GM21825 (cell line): ENCODE data around the gene PMS2.
"Not testable (repeated sequence)": the region's sequence is repeated elsewhere in the genome, so short reads cannot be mapped to it uniquely, and the experiment has no call there.

Experiments
- ATAC-seq: cut with Tn5 transposase; IDR thresholded peaks from one replicate; pipeline ENCODE4 v1.9.1; 2021; ENCODE audit warnings: mild to moderate bottlenecking, moderate library complexity; ENCODE audit not compliant: unreplicated experiment

Gene PMS2, protein sequence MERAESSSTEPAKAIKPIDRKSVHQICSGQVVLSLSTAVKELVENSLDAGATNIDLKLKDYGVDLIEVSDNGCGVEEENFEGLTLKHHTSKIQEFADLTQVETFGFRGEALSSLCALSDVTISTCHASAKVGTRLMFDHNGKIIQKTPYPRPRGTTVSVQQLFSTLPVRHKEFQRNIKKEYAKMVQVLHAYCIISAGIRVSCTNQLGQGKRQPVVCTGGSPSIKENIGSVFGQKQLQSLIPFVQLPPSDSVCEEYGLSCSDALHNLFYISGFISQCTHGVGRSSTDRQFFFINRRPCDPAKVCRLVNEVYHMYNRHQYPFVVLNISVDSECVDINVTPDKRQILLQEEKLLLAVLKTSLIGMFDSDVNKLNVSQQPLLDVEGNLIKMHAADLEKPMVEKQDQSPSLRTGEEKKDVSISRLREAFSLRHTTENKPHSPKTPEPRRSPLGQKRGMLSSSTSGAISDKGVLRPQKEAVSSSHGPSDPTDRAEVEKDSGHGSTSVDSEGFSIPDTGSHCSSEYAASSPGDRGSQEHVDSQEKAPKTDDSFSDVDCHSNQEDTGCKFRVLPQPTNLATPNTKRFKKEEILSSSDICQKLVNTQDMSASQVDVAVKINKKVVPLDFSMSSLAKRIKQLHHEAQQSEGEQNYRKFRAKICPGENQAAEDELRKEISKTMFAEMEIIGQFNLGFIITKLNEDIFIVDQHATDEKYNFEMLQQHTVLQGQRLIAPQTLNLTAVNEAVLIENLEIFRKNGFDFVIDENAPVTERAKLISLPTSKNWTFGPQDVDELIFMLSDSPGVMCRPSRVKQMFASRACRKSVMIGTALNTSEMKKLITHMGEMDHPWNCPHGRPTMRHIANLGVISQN

DNA sequence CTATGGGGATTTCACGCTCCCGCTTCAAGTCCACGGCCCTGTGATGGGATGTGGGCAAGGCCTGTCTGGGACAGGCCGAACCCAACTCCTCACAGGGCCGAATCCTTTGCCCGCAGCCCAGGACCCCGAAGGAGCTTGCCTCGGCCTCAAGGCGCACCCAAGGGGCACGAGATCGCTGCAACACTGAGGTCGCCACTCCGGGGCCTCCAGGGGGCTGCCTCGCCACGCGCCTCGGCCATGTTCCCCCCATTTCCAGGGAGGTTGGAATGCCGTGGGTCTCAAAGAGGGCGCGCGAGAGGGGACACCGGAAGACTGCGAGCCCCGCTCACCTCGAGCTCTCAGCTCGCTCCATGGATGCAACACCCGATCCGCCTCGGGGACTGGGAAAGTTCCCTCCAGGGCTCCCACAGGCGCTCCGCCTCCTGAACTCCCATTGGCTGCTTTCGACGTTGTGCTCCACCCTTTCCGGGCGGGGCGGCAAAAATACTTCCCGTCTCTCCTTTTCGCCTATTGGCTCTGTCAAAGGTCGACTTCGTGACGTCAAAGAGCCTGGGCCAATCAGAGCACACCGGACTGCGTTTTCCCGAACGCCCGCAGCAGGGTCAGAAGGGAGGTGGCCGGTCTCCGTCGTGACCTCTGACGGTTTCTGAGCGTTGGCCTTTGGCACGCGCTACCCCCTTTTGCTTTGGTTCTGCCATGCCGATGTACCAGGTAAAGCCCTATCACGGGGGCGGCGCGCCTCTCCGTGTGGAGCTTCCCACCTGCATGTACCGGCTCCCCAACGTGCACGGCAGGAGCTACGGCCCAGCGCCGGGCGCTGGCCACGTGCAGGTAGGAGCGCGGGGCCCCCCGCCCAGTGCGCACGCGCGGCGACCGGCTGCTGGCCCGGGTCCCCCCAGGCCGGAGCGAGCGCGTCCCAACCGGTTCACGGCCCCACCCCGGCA lies at the start of gene PMS2, which contains the start of gene AIMP2:
TSS of gene PMS2 (minus strand) at position 382 of the 944 bp plus-strand sequence. CDS start at position 352, 30 bp downstream.
TSS of gene AIMP2 (plus strand) at position 605 of the 944 bp plus-strand sequence. CDS start at position 697, 92 bp downstream.
- peak; percentile 90 for ATAC-seq

DNA sequence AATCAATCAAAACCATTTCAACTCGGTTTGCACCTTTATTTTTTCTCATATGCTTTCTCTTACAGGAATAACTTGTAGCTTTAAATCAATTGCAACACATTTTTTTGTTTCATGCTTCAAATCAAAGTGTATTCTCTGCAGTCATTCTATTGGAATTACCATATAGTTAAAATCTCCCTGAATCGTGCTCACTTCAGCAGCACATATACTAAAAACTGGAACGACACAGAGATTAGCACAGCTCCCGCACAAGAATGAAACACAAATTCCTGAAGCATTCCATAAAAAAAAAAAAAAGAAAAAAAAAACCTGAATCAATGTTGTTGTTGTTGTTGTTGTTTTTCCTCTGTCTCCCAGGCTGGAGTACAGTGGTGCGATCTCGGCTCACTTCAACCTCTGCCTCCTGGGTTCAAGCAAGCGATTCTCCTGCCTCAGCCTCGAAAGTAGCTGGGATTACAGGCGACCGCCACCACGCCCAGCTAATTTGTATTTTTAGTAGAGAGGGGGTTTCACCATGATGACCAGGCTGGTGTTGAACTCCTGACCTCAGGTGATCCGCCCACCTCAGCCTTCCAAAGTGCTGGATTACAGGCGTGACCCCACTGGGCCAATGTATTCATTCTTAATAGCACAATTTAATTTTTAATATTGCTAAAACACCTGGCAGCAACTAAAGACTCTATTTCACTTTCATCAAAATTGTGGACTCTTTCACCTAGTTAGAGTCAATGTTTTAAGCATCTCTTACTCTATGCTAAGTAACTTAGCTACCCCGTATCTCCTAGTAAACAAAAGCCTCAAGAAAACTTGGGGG lies 48.7 kb upstream of the PMS2 start:
- ATAC-seq = no peak

DNA sequence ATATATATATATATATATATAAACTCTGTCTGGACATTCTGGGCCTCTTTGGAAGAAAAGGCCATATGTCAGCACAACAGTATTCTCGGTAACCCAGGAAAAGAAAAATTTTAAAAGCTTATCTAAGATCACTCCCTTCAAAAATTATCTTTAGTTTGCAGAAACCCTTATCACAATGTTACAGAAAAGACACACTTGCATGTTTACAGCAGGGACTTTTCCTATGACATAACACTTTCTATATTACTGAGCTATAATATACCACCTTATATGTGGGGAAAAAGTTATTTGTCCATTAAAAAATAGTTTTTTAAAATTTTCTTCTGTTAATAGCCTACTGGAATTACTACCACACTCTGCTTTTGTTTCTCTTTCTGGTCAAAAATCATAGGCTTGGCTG lies 47.8 kb upstream of the PMS2 start:
- no peak for ATAC-seq

DNA sequence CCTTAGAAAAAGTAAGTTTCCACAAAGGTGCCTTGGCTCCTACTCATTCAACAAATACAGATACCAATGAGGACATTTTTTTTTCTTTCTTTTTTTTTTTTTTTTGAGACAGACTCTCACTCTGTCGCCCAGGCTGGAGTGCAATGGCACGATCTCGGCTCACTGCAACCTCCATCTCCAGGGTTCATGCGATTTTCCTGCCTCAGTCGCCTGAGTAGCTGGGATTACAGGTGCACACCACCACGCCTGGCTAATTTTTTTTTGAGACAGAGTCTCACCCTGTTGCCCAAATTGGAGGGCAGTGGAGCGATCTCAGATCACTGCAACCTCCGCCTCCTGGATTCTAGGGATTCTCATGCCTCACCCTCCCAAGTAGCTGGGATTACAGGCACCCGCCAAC lies 42.3 kb upstream of the PMS2 start:
- ATAC-seq = not testable (repeated sequence)

DNA sequence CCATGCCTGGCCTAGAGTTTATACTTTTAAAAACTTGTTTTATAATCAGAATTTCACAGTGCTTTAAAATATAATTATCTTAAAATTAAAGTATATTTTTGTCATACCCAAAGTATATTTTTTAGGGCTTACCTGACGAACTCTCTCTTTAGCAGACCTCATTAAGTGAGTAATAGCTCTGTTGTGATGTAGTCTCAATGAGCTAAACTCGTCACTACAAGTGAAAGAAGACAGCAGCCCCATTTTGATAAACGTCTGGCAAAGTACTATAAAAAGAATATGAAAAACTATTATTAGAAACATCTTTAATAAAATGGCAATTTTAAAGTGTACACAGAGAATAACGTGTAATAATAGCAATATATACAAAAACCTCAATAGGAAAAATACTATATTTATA lies 40.9 kb upstream of the PMS2 start:
- ATAC-seq = no peak

DNA sequence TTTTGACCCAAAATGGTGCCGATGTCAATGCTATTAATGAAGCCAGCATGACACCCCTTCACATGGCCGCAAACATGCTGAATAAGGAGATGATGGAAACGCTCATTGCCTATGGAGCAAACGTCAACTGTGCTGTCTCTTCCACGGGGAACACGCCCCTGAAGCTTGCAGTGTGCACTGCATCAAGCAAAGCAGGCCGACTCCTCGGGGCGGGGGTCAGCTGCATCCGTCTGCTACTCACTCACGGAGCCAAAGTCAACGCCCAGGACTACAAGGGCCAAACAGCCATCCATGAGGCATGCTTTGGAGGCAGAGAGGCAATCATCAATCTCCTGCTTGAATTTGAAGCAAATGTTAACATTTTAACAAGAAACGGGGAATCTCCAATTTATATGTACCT lies 26.8 kb upstream of the PMS2 start:
- no peak for ATAC-seq

DNA sequence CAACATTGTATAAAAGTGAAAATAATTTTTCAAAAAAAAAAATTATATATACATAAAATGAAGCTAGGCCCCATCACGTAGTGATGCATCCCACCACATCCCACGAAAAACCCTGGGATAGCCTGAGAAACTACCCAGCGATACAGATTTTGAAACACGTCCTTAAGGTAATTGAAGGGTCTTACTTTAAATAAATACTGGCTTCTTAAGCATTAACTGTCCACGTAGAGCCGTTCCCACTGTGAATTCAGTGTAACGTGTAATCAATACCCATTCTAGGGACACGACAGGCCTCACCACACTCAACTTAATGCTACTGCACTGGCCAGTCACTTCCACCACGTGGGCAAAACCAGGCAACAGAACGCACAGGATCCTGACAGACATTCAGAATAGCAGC lies 26.3 kb upstream of the PMS2 start:
- ATAC-seq = no peak

DNA sequence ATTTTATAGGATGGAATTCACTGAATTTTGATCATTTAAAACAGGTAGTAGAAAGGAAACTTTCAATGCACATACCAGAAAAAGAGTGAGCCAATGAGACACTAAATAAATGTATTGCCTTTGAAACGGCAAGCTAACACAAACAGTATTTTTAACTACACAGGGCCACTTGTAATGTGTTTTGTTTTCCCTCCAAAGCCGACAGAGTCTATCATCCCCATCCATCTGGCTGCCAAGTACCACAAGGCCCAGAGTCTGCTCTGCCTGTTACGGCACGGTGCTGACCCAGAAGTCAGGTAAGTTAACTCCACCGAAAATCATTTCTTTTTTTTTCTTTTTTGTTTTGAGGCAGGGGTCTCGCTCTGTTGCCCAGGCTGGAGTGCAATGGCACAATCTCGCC lies 23.8 kb upstream of the PMS2 start:
- no peak for ATAC-seq

DNA sequence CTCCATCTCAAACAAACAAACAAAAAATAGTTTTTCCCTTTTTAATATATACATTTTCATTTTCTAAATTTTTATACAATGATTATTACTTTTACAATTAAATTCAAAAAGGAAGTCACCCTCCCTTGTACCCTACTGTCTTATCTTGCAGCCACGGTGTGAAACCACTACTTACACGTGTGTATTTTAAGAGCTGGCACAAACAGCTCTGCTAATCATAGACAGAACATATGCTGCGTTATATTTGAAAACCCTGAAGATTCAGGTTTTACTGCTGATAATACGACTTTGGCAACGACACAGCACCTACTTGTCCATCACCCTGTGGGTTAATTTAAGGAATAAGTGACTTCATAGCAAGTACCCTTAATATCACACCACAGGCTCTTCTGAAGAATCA lies 23.3 kb upstream of the PMS2 start:
- ATAC-seq = no peak

DNA sequence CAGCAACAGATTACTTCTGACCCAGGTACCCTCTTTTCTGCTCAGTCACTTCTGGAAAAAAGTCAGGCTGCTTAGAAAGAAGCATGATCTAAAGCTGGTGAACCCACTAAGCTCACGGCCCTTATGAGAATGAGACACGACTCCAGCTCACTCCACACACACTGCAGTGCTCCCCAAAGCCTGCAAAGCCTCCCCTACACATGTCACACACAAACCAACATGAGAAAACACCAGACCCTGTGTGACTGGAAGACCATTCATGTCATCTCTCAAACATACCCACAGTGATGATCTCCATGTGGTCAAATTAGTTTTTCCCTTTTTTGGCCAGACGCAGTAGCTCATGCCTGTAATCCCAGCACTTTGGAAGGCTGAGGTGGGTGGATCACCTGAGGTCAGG lies 22.7 kb upstream of the PMS2 start:
- ATAC-seq = no peak

DNA sequence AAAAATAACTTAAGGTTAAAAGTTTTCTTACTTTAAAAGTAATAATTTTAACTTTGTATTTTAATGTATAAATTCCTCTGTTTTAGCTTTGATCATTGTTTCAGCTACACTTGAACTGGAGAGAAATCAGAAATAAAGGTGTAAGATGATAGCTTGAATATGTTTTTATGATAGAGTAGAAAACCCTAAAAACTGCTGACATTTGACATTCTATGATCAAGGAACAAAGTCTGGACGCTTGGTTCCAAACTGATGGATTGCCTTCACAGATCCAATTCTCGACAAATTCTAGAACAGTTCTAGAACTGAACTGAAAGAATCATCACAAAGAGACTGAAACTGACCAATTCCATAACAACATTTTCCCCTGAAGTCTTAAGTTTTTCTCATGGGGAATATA lies 22.1 kb upstream of the PMS2 start, which contains the start of gene ANKRD61:
TSS of gene ANKRD61 (plus strand) at position 389 of the 400 bp plus-strand sequence. CDS start at position 389, 0 bp downstream.
- no peak for ATAC-seq

DNA sequence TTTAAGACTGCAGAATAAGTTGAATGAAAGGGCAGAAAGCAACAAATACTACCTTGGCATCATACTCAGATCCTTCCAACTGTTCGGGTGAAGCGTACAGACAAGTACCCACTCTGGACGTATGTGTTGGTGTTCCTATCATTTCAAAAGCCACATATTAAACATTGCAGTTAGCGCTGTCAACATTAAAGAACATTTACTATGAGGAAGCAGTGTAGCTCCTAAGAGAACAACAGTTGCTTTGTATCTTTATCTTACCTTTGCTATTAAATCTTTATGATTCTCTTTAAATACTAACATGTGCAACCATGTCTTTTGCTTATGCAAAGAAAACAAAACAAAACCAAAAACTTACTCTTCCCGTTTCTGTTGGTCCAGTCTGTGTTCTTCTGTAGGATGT lies 19.7 kb upstream of the PMS2 start:
- ATAC-seq = no peak

DNA sequence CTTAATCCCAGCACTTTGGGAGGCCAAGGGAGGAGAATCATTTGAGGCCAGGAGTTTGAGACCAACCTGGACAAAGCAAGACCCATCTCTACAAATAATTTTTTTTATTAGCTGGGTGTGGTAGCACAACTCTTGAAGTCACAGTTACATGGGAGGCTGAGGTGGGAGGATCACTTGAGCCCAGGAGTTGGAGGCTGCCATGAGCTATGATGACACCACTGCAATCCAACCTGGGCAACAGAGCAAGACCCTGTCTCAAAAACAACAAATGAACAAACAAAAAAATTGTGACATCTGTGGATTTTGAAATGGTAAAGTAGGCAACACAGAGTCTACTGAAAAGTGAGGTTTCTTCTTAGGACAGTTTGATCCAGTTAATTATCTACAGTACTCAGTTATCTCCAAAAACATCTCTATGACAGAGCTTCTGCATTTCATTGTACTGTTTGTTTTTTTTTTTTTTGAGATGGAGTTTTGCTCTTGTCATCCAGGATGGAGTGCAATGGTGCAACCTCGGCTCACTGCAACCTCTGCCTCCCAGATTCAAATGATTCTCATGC lies 19.0 kb upstream of the PMS2 start:
- ATAC-seq = no peak

DNA sequence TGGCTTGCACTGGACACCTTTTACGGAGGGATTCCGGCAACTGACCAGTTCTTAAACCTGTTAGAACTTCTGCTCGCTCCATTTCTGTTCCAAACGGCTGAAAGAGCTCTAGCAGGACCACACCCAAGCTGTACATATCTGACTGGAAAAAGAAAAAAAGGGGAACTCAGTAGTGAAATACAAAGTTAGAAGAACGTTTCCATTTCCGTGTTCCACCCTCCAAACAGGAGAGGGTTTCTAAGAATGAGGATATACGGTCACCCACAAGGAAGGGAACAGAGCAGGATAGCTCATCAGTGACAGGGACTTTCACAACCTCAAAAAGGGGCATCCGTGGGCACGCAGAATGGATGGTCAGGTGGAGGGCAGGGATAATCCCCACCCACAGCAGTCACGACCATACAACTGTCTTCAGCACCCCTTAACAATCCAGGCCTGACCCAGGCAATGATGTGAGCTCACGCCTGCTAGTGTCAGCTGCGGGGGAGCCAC lies 18.0 kb upstream of the PMS2 start:
- ATAC-seq = no peak

DNA sequence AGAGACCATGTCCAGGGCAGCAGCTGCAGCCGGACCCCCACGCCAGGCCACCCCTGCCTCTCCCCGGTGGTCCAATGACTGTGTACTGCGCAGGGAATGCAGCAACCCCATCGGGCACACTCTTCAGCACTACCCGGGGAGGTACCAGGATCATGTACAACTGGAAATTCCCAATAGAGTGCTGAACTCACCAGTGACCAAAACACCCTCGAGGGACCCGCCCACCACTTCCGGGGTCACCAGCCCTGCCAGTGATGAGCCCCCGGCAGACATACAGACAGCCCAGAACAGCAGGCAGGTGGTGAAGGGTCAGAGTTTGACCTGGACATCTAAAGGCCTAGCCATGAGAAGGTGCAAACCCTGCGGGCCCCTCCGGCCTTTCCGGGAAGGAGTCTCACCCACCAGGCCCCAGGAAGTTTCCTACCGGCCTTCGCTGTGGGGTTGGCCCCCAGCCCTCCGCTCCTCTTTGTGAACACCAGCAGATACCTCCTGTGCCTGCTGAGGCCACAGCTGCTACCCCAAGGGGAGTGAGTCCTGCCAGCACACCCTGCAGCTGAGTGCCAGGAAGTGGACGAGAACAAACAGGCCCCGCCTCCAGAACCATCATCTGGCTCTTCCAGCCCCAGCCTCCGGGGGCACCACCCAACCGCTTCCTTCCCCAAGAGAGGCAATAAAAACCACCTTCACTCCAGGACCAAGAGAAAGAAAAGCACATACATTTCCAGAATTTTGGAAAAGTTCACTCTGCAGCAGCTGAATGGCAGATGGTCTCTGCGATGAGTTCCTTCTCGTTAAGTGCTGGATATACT lies 17.4 kb upstream of the PMS2 start:
- peak; percentile 87 for ATAC-seq

DNA sequence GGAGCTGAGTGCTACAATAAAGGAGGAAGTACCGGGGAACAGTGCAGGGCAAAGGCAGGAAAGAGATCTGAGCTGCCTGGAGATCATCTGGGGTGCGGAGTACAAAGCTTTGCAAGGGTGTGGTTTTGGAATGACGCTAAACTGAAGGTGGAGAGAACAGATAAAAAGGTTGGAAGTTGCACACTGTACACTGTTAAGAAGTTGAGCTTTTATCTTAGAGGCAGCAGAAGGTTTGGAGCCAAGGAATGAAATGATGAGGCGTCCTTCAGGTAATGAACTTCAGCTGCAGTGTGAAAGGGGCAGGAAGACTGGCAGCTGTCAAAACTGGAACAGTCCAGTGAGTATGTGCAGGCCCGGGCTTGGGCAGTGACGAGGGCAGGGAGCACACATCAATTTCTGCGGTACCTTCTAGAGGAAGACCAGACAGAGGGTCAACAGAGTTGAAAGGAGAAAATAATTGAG lies 15.2 kb upstream of the PMS2 start:
- no peak for ATAC-seq

DNA sequence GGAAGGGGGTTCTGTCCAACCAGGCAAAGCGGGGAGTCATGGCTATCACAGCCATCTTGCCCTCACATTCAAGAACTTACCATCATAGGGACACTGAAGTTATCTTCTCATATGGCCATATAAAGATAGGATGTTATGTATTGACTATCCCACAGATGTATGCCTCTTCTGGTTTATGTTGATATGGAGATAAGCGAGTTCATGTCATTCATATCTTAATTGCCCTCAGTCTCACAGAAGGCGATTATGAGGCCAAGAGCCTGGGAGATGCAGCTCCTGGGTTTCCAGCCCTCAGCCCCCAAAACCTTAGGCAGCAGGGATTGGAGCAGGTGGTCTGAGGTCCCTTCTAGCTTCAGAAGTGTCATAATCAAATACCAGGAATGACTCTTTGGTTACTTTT lies 13.9 kb upstream of the PMS2 start:
- ATAC-seq = no peak
